H1 (cell line): ENCODE data around the gene ISG15. TPM values are rescaled to one million over a fixed set of nuclear protein-coding genes. Genes with fewer than 3 reads are reported as not detected.

Experiments used
- SIX5 ChIP-seq: IDR thresholded peaks from 2 replicates; pipeline ENCODE4 v1.6.1; 2011; ENCODE audit warnings: mild to moderate bottlenecking, low read depth, low read length
- polyA plus RNA-seq, 7 experiments: library from polyadenylated mRNA; depleted of rRNA in 3 of 7; stranded (reverse) in 5 of 7; unstranded in 2 of 7; fragments of >200 nt in 5 of 7; fragments of 200-250 nt in 2 of 7; gene quantifications; 1 replicate in 5 of 7; 2 replicates in 1 of 7; 4 replicates in 1 of 7; pipeline versions ENCODE4 v1.2.1 to v1.2.3, GENCODE V29; 2011 to 2013; ENCODE audit warnings: missing spikeins in 2 of 7, mixed read lengths in 2 of 7
- total RNA-seq: library from RNA; stranded (reverse); fragmentation: NEBNext Ultra II Directional; extraction: Animal tissue kit (Norgen Biotek cat#: 25700); gene quantifications from 2 replicates; pipeline ENCODE4 v1.2.1, GENCODE V29; 2021

ISG15 gene
- total and polyA plus RNA-seq, 2 of the 8 experiments (the other 6 are each of a cell fraction or from before 2014, with no cell fraction given), result 29.3 to 121 TPM

- no peak for TF ChIP-seq SIX5
- TF ChIP-seq, all 59 proteins: peak for 1
Measured at GRCh38 chr1:1021010-1021919, 8.0 kb downstream of the ISG15 start (continued).
